Measurements from ENCODE around the gene LY9.

DNA sequence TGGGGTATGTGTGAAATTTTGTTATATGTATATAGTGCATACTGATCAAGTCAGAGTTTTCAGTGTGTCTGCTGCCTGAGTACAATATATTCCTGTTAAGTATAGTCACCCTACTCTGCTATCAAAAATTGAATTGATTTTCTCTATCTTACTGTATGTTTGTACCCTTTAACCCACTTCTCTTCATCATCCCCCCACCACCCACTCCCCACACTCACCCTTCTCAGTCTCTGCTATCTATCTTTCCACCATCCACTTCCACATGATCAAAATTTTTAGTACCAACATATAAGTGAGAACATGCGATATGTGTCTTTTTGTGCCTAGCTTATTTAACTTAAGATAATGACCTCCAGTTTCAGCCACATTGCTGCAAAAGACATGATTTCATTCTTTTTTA, 4.2 kb downstream of the LY9 start:
- no peak for TF ChIP-seq CTCF (IDR thresholded peaks at IDR 0.05)
- no peak for TF ChIP-seq POLR2A (IDR thresholded peaks at IDR 0.05)

Measured in lower leg skin (tissue), 3 donors.